ENCODE results near the gene CFP.

The CFP gene

DNA sequence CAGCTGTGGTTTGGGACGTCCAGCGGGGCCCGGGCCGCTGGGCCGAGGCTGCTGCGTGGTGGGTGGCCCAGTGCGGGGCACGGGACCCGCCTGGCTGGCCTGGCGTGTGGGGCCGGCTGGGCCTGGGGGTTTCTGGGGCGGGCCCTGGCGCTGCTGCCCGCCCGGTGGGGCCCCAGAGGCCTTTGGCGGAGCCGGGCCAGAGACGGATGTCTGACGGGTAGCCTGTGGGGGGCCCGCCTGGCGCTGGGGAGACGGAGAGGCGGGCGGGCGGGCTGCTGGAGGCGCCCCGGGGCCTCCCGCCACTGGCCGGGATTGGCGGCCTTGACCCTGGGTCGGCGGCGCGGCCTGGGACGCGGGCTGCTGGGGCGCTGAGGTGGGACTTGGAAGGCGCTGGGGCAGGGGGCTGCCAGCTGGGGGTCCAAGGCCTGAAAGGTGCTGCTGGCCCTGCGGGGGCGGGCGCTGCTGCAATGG is 55.6 kb downstream of the CFP start:
- no peak for DNase-seq

DNA sequence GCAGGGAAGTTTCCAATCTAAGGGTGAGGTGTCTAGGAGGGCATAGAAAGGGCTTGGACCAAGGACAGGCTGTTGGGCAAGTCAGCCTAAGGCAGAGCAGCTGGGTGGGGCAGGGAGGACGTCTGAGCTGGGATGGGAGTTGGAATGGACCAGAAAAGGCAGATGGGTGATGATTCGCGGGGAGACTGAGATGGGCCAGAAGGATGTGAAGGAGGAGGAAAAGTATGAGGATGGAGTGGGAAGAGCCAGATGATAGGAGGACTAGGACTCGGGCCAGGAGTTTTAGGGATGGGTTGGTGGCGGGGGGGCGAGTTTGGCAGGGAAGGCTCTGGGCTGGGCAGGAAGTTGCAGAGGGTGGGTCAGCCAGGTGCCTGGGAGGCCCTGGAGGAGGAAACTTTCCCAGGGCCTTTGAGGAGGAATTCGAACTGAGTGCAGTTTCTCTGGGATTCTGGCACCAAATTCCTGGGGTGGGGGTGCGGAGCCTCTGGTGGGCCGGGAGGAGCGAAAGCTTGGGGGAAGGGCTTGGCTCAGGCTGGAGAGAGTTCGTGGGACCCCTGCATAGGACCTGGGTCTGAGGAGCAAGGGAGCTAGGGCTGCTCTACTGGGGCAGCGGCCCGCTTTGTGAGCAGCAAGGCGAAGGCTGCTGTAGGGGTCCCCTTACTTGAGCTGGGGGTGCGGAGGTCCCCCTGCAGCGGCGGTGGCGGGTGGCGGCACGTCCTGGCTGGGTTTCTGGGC is 56.2 kb downstream of the CFP start:
- DNase-seq: no peak

Measured in inflammatory macrophage (primary cell).